ENCODE results near the gene CD7.

DNA sequence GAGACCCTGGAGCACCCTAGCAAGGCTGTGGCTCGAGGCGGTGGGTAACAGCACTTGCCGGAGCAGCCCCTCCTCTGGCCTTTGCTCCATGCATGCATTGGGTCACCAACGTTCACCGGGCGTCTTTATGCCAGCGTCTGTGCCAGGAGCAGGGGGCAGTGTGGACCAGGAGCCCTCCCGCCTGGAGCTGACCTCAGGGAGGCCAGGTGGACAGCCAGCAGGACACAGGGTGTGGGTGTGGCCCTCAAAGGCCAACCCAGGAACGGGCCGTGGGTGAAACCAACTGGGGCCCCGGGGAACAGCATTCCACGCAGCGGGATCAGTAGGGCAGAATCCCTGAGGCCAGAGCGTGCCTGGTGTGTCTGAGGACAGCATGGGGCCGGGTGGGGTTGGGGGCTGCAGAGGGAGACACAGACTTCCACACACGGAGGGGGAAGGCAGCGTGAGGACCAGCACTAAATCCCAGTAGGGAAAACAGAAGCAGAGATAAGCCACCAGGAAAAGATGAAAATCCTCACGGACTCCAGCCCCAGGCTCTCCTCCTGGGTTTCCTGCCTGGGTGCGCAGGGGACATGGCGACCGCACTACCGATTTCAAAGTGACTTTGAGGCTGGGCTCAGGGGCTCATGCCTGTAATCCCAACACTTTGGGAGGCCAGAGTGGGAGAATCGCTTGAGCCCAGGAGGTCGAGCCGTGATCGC is 2.9 kb upstream of the CD7 start:
- TF ChIP-seq GATA2 (IDR thresholded peaks at IDR 0.05; ENCODE audit: low read depth, low read length) (no peak), GATA3 (IDR thresholded peaks at IDR 0.05; ENCODE audit: low read depth, low read length) (no peak)

Data from SH-SY5Y (cell line).